GM12892 (cell line): ENCODE measurements around the gene PREX1.

ENCODE experiments used
- POLR2A ChIP-seq: IDR thresholded peaks from 2 replicates; pipeline ENCODE4 v1.6.1; 2011; ENCODE audit warnings: low read depth, low read length, control low read depth
- POLR2AphosphoS5 ChIP-seq: IDR thresholded peaks from 2 replicates; pipeline ENCODE4 v1.6.1; 2011; ENCODE audit warnings: low read depth, low read length, control low read depth

DNA sequence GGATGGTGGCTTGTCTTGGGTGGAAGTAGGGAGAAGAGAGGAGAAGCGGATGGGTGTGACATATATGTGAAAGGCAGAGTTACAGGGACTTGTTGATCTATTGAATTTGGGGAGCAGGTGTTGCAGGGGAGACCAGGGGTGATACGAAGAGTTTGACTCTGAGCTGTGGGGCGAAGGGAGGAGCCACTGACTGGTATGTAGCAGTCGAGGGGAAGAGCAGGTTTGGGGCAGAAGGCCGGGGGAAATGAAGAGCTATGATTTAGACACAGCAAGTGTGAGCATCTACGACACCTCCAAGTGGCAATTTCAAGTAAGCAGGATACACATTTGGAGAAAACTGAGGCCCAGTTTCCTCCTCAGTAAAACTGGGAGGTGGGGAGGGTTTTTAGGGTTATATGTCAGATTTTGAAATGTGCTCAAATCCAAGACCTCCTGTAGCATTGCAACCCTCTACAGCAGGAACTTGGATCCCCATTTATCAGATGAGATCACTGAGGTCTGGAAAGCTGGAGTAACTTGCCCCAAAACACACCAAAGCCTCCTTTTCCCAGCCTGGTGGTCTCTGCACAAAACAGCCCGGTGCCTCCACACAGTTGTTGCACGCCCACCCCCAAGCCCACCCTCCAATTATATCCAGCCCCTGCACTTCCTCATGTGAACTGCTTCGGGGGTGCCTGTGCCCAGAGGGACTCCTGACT is 137.8 kb downstream of the PREX1 start:
- no peak for TF ChIP-seq POLR2A
- TF ChIP-seq POLR2AphosphoS5 = no peak
